ENCODE data around the gene CD3D. TPM values are rescaled to one million over a fixed set of nuclear protein-coding genes. Genes with fewer than 3 reads are reported as not detected.

CD3D gene
- total and polyA plus RNA-seq, 7 donors: 1.4 to 57.0 (median 2.1) TPM; not detected in 3

GRCh38 chr11:118294053-118294452 lies 48.5 kb downstream of the CD3D start:
- intact Hi-C loops (cut with DNase I): no loop called here
- no peaks in the 10 kb centered on the region for H3K36me3 ChIP-seq

DNA sequence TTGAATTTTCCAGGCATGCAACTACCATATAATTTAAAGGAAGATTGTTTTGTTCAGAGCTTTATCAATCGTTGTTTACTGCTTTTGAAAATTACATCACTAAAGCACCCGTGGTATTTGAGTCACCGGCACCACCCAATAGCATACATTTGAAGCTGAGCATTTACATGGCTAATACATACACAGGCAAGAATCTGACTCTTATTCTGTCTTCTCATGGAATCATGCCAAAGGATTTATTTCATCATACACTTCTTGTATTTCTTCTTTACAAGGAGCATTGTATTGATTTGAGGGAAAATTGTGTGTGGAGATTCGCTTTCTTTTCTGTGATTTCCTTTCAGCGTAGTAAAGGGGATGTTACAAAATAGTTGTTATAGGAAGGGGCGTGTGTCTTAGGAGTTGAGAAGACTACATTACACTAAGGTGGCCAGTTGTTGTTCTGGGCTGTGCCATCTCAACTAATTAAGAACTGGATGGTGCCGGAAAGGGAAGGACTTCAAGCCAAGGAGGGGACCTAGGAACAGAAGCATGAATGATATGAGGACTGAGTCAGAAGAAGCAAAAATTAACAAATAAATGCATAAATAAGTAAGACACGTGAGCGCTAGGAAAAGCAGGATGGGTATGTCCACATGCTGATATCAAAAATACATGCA lies 50.9 kb downstream of the CD3D start:
- WGBS, 2 donors: 44 to 78% methylated on average over 9 of the region's 9 CpGs
- intact Hi-C loops (cut with DNase I): no loop called here
- TF ChIP-seq CTCF (IDR thresholded peaks at IDR 0.05) (no peak), POLR2A (IDR thresholded peaks at IDR 0.05) (no peak), EP300 (IDR thresholded peaks at IDR 0.05) (no peak), POLR2AphosphoS5 (IDR thresholded peaks at IDR 0.05) (no peak)
- H3K27ac ChIP-seq: no peak overlapping the region
- DNase-seq: no peak
- H3K36me3 ChIP-seq: no peaks in the 10 kb centered on the region
- H3K27me3 ChIP-seq: no peaks in the 10 kb centered on the region
- H3K4me3 ChIP-seq: no peak overlapping the region
- H3K9me3 ChIP-seq: no peaks in the 10 kb centered on the region
- no peaks in the 10 kb centered on the region for H3K4me1 ChIP-seq

More at GRCh38 chr11:118294053-118294452, 48.5 kb downstream of the CD3D start:
- Histone ChIP-seq H3K4me3 (no peak overlapping the region), H3K27me3 (no peaks in the 10 kb centered on the region), H3K4me1 (peaks cover 0 to 7% (median 0%) of the 10 kb centered on the region in 4 donors), H3K9me3 (no peaks in the 10 kb centered on the region), H3K27ac (no peak overlapping the region)
- DNase-seq: no peak
- TF ChIP-seq EP300 (IDR thresholded peaks at IDR 0.05) (no peak), POLR2A (IDR thresholded peaks at IDR 0.05) (no peak), CTCF (IDR thresholded peaks at IDR 0.05) (no peak), POLR2AphosphoS5 (IDR thresholded peaks at IDR 0.05) (no peak)
- 89 to 90% methylated on average over 2 of the region's 2 CpGs for WGBS, 2 donors

DNA sequence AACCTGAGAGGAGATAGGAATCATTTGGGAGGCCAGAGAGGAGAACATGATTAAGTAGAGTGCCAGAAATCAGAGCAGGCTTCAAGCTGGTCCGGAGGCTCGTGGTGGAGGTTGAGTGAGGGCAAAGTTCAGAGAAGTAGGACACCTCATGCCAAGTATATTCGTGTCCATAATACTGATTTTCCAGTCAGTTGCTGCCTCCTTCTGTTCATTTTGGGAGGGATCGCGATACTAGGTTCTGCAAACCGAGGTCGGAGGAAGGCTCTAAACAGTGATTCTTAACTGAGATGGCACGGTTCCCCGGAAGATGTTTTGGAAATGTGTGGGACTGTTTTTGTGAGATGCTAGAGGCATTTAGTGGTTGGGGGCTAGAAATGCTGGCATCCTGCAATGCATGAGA lies 51.6 kb downstream of the CD3D start:
- DNase-seq: no peak
- TF ChIP-seq POLR2A (IDR thresholded peaks at IDR 0.05) (no peak), CTCF (IDR thresholded peaks at IDR 0.05) (peak in 1 of 4 experiments; percentile 17), POLR2AphosphoS5 (IDR thresholded peaks at IDR 0.05) (no peak)
- no peaks in the 10 kb centered on the region for H3K27me3 ChIP-seq
- H3K36me3 ChIP-seq: no peaks in the 10 kb centered on the region
- H3K4me1 ChIP-seq: no peaks in the 10 kb centered on the region
- H3K27ac ChIP-seq: no peak overlapping the region
- intact Hi-C loops (cut with DNase I): no loop called here
- WGBS, 2 donors: 4 to 12% methylated on average over 9 of the region's 9 CpGs
- H3K9me3 ChIP-seq: no peaks in the 10 kb centered on the region
- no peak overlapping the region for H3K4me3 ChIP-seq

DNA sequence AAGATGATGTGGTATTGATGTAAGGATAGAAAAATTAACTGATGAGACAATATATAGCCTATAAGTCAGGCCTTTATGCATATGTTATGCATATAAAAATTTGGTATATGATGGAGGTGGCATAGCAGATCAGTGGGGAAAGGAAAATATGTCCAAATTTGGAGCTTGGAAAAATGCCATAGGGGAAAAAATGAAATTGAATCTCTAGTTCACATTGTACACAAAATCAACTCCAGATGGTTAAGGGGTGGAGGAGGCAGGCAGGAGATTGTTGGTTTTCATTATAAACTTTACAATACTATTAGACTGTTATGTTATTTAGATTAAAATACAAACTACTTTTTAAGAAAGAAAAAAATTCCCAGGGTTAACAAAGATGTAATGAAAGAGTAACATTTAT lies 53.1 kb downstream of the CD3D start:
- no peak for DNase-seq
- no peak overlapping the region for H3K27ac ChIP-seq
- TF ChIP-seq EP300 (IDR thresholded peaks at IDR 0.05) (no peak), POLR2A (IDR thresholded peaks at IDR 0.05) (no peak), CTCF (IDR thresholded peaks at IDR 0.05) (no peak), POLR2AphosphoS5 (IDR thresholded peaks at IDR 0.05) (no peak)
- H3K9me3 ChIP-seq: no peaks in the 10 kb centered on the region
- H3K27me3 ChIP-seq: no peaks in the 10 kb centered on the region
- no peaks in the 10 kb centered on the region for H3K4me1 ChIP-seq
- no peak overlapping the region for H3K4me3 ChIP-seq
- H3K36me3 ChIP-seq: no peaks in the 10 kb centered on the region
- intact Hi-C loops (cut with DNase I): no loop called here

Small RNAs within 50 kb of the gene (small RNA-seq; reads per million reads assigned to genes)
- 0 reads per million in 3 donors for gene AP001582.1

Other genes starting within 250 kb of the CD3D start
- gene SCN4B, start 189.9 kb downstream of the CD3D start, total RNA-seq: 1 to 10 TPM; 1.3 to 2.2 (median 1.5) TPM
- gene SCN4B, start 189.9 kb downstream of the CD3D start, polyA plus RNA-seq: 1 to 10 TPM in 2 of 3 donors, under 1 TPM in 1; 0.92 to 1.3 (median 1.2) TPM
- gene SCN2B, start 166.1 kb downstream of the CD3D start, total RNA-seq: 1 to 10 TPM in 3 of 4 donors, under 1 TPM in 1; 0.95 to 1.7 (median 1.2) TPM
- gene SCN2B, start 166.1 kb downstream of the CD3D start, polyA plus RNA-seq: under 1 TPM; 0.23 to 0.74 (median 0.60) TPM
- gene JAML, start 117.7 kb downstream of the CD3D start, total RNA-seq: 1 to 10 TPM; 3.3 to 6.1 (median 5.6) TPM
- gene JAML, start 117.7 kb downstream of the CD3D start, polyA plus RNA-seq: 10 to 100 TPM in 2 of 3 donors, 1 to 10 TPM in 1; 9.0 to 35.1 (median 16.5) TPM
- gene MPZL3, start 90.3 kb downstream of the CD3D start, total RNA-seq: under 1 TPM; 0.16 to 0.55 (median 0.31) TPM
- 1 to 10 TPM; 2.4 to 6.2 (median 4.4) TPM for gene MPZL3, start 90.3 kb downstream of the CD3D start, polyA plus RNA-seq
- 10 to 100 TPM in 1 of 4 donors, 1 to 10 TPM in 3; 7.7 to 12.8 (median 8.3) TPM for gene MPZL2, start 78.4 kb downstream of the CD3D start, total RNA-seq
- 10 to 100 TPM in 2 of 3 donors, 1 to 10 TPM in 1; 9.6 to 27.6 (median 13.9) TPM for gene MPZL2, start 78.4 kb downstream of the CD3D start, polyA plus RNA-seq
- gene CD3E, start 38.0 kb downstream of the CD3D start, total RNA-seq: under 1 TPM in 2 of 4 donors, not detected in 2; 0.28 to 0.36 TPM
- 10 to 100 TPM in 1 of 3 donors, 1 to 10 TPM in 1, under 1 TPM in 1; 0.92 to 42.3 (median 1.2) TPM for gene CD3E, start 38.0 kb downstream of the CD3D start, polyA plus RNA-seq
- gene CD3G, start 1.6 kb upstream of the CD3D start, total RNA-seq: 1 to 10 TPM in 1 of 4 donors, under 1 TPM in 2, not detected in 1; 0.66 to 3.5 (median 0.71) TPM
- 1 to 10 TPM in 1 of 3 donors, not detected in 2; 7.8 TPM for gene CD3G, start 1.6 kb upstream of the CD3D start, polyA plus RNA-seq
- 10 to 100 TPM; 33.8 to 37.4 (median 36.4) TPM for gene UBE4A, start 16.9 kb upstream of the CD3D start, total RNA-seq
- gene UBE4A, start 16.9 kb upstream of the CD3D start, polyA plus RNA-seq: 10 to 100 TPM in 1 of 3 donors, 1 to 10 TPM in 2; 2.1 to 15.7 (median 2.4) TPM
- gene ATP5MG, start 58.9 kb upstream of the CD3D start, total RNA-seq: 100 to 1,000 TPM in 2 of 4 donors, 10 to 100 TPM in 2; 54.7 to 141 (median 84.8) TPM
- gene ATP5MG, start 58.9 kb upstream of the CD3D start, polyA plus RNA-seq: 100 to 1,000 TPM; 232 to 559 (median 315) TPM
- 10 to 100 TPM; 42.9 to 93.9 (median 62.8) TPM for gene KMT2A, start 93.8 kb upstream of the CD3D start, total RNA-seq
- gene KMT2A, start 93.8 kb upstream of the CD3D start, polyA plus RNA-seq: 10 to 100 TPM in 1 of 3 donors, 1 to 10 TPM in 2; 5.3 to 21.3 (median 5.4) TPM
- gene TTC36, start 184.8 kb upstream of the CD3D start, total RNA-seq: 1 to 10 TPM in 3 of 4 donors, not detected in 1; 1.1 to 3.3 (median 1.6) TPM
- gene TTC36, start 184.8 kb upstream of the CD3D start, polyA plus RNA-seq: under 1 TPM in 1 of 3 donors, not detected in 2; 0.13 TPM
- 10 to 100 TPM; 20.9 to 35.2 (median 31.8) TPM for gene TMEM25, start 188.5 kb upstream of the CD3D start, total RNA-seq
- 1 to 10 TPM; 2.5 to 6.4 (median 3.6) TPM for gene TMEM25, start 188.5 kb upstream of the CD3D start, polyA plus RNA-seq
- 10 to 100 TPM; 23.8 to 65.8 (median 49.9) TPM for gene IFT46, start 223.2 kb upstream of the CD3D start, total RNA-seq
- gene IFT46, start 223.2 kb upstream of the CD3D start, polyA plus RNA-seq: 10 to 100 TPM in 1 of 3 donors, 1 to 10 TPM in 2; 8.1 to 12.6 (median 9.3) TPM
- gene ARCN1, start 229.7 kb upstream of the CD3D start, total RNA-seq: 10 to 100 TPM; 74.9 to 88.3 (median 82.4) TPM
- gene ARCN1, start 229.7 kb upstream of the CD3D start, polyA plus RNA-seq: 100 to 1,000 TPM in 1 of 3 donors, 10 to 100 TPM in 2; 83.2 to 105 (median 88.9) TPM